GM13977 (cell line): ENCODE results near the gene ZNF423.

Experiments used
- DNase-seq: peaks from one replicate; pipeline ENCODE4 v3.0.0; 2012; ENCODE audit warnings: low spot score
- CTCF ChIP-seq: IDR thresholded peaks from 2 replicates; pipeline ENCODE4 v1.5.1; 2012; ENCODE audit warnings: mild to moderate bottlenecking, control low read depth; ENCODE audit not compliant: insufficient read depth; ENCODE audit errors: extremely low read depth, missing control alignments
- in situ Hi-C: fragments of 300-500 bp; cut with MboI; formaldehyde crosslinking; loops from one replicate; pipeline ENCODE4 v1.12.0; 2022; ENCODE audit warnings: low sequenced_read_pairs, low pct_unique_long_range_greater_than_20kb, mixed read lengths, inconsistent platforms; ENCODE audit not compliant: unreplicated experiment

The ZNF423 gene

GRCh38 chr16:49546735-49547134 lies 309.2 kb downstream of the ZNF423 start:
- TF ChIP-seq CTCF, result no peak
- no peak for DNase-seq
- in situ Hi-C loops, result no loop called here

- in situ Hi-C loops, result no loop called here
Measured at GRCh38 chr16:49545741-49546448, 310.0 kb downstream of the ZNF423 start.

GRCh38 chr16:49545243-49545642 lies 310.7 kb downstream of the ZNF423 start:
- TF ChIP-seq CTCF, result no peak
- DNase-seq, result no peak
- in situ Hi-C loops, result no loop called here

More at GRCh38 chr16:49545741-49546448, 310.0 kb downstream of the ZNF423 start:
- TF ChIP-seq CTCF, result no peak
- DNase-seq, result no peak

GRCh38 chr16:49544828-49545227 lies 311.1 kb downstream of the ZNF423 start:
- in situ Hi-C loops, result no loop called here
- TF ChIP-seq CTCF, result no peak

GRCh38 chr16:49543631-49543946 lies 312.3 kb downstream of the ZNF423 start:
- in situ Hi-C loops, result no loop called here
- no peak for DNase-seq
- no peak for TF ChIP-seq CTCF

More at GRCh38 chr16:49544828-49545227, 311.1 kb downstream of the ZNF423 start:
- no peak for DNase-seq

- in situ Hi-C loops, result no loop called here
- no peak for TF ChIP-seq CTCF
- no peak for DNase-seq
Measured at GRCh38 chr16:49542946-49543630, 312.8 kb downstream of the ZNF423 start.
